SJCRH30 (cell line): Measurements from ENCODE around the gene NRN1. TPM values are rescaled to one million over a fixed set of nuclear protein-coding genes. Genes with fewer than 3 reads are reported as not detected.

Source experiments
- DNase-seq, 2 experiments: peaks; one replicate each; pipeline ENCODE4 v3.0.0-alpha.2; 2015 to 2020
- H3K27ac ChIP-seq: fragments of 250-450 bp; sonication (Bioruptor Pico); 2 replicates; pipeline ENCODE4 v1.5.1; 2020; ENCODE audit warnings: mild to moderate bottlenecking, moderate library complexity
- H3K27me3 ChIP-seq: fragments of 250-450 bp; sonication (Bioruptor Pico); 2 replicates; pipeline ENCODE4 v1.5.1; 2020; ENCODE audit warnings: mild to moderate bottlenecking, moderate library complexity
- H3K36me3 ChIP-seq: fragments of 250-450 bp; sonication (Bioruptor Pico); 2 replicates; pipeline ENCODE4 v1.5.1; 2020; ENCODE audit warnings: mild to moderate bottlenecking, moderate library complexity
- H3K4me1 ChIP-seq: fragments of 250-450 bp; sonication (Bioruptor Pico); 2 replicates; pipeline ENCODE4 v1.5.1; 2020; ENCODE audit warnings: mild to moderate bottlenecking, moderate library complexity
- H3K4me3 ChIP-seq: fragments of 250-450 bp; sonication (Bioruptor Pico); 2 replicates; pipeline ENCODE4 v1.5.1; 2020; ENCODE audit warnings: mild to moderate bottlenecking, moderate library complexity
- H3K9me3 ChIP-seq: fragments of 250-450 bp; sonication (Bioruptor Pico); replicated peaks from 2 replicates; pipeline ENCODE4 v1.5.1; 2020; ENCODE audit warnings: mild to moderate bottlenecking, moderate library complexity
- total RNA-seq: library from RNA; depleted of rRNA; stranded (reverse); fragments of >200 nt; shearing (Covaris generic); gene quantifications from 2 replicates; pipeline ENCODE4 v1.2.3, GENCODE V29; 2014

Gene NRN1
- total RNA-seq, 1 experiment from 2014 or later: 114 TPM

DNA sequence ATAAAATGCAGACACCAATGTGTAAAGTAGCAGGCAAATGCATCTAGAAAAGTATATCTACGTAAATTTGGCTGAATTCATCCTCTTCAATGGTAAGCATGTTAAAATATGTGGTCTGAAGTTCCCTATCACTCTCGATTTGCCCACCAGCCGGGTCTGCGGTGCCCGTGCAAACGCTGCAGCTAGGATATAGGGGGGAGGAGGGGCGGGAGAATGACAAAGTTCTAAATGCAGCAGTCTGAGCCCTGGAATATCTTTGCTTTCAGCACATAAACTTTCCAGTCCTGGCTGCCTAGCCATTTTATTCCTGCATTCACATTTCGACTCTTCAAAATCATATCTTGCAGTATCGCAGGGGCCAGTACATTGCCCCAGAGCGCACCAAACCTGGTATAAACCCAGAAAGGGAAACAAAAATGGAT, 708 bp downstream of the NRN1 start:
- H3K27me3 ChIP-seq: no peaks in the 10 kb centered on the region

GRCh38 chr6:6005051-6006005, 1.4 kb downstream of the NRN1 start:
- no peaks in the 10 kb centered on the region for H3K4me1 ChIP-seq
- H3K27me3 ChIP-seq: no peaks in the 10 kb centered on the region
- H3K4me3 ChIP-seq: peak overlapping the region; percentile 88
- DNase-seq: peak in 1 of 2 experiments; percentile 31
- H3K9me3 ChIP-seq: no peaks in the 10 kb centered on the region
- peak overlapping the region; percentile 83 for H3K27ac ChIP-seq
- peaks cover 16% of the 10 kb centered on the region for H3K36me3 ChIP-seq

More for the DNA sequence above, 708 bp downstream of the NRN1 start:
- Histone ChIP-seq H3K36me3 (peaks cover 11% of the 10 kb centered on the region), H3K4me1 (no peaks in the 10 kb centered on the region), H3K4me3 (peak overlapping the region; percentile 88), H3K27ac (peak overlapping the region; percentile 83), H3K9me3 (no peaks in the 10 kb centered on the region)
- peak; percentile 30 to 40 for DNase-seq

DNA sequence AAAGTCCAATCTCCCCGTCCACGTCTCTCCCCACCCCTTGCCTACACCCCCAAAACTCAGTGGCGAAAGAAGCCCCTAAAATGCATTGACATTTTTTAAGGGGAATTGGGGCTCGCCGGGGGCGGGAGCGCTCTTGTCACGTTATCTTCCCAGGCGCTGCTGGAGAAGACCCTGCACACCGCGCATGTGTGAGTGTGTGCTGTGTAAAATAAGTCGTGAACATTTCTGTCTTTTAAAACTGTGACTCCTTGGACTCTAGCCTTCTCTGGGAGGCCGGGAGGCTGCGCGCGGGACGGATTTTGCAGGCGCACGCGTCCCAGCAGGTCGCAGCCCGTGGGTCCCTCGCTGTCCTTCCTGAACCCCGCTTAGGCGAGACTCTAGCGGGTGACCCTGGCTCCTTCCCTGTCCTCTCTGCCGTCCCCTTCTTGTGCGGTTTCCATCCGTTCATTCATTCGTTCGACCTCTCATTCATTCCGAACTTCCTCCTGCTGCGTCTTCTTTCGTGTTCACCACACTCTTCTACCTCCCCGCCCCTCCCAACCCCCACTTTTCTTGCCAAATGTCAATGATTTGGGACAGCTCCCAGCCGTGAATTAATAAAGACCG, 2.2 kb downstream of the NRN1 start:
- Histone ChIP-seq H3K27me3 (no peaks in the 10 kb centered on the region), H3K36me3 (peaks cover 24% of the 10 kb centered on the region), H3K27ac (peak overlapping the region; percentile 83), H3K9me3 (no peaks in the 10 kb centered on the region), H3K4me1 (no peaks in the 10 kb centered on the region), H3K4me3 (peak overlapping the region; percentile 88)
- peak; percentile 43 to 56 for DNase-seq

GRCh38 chr6:6003621-6004366, 2.9 kb downstream of the NRN1 start:
- Histone ChIP-seq H3K4me1 (no peaks in the 10 kb centered on the region), H3K4me3 (peak overlapping the region; percentile 88), H3K36me3 (peaks cover 31% of the 10 kb centered on the region), H3K27me3 (no peaks in the 10 kb centered on the region), H3K9me3 (no peaks in the 10 kb centered on the region), H3K27ac (peak overlapping the region; percentile 83)
- peak; percentile 48 to 58 for DNase-seq

- no peaks in the 10 kb centered on the region for H3K4me1 ChIP-seq
- no peaks in the 10 kb centered on the region for H3K9me3 ChIP-seq
- H3K36me3 ChIP-seq: peaks cover 37% of the 10 kb centered on the region
- DNase-seq: peak; percentile 24
- peak overlapping the region; percentile 88 for H3K4me3 ChIP-seq
- no peaks in the 10 kb centered on the region for H3K27me3 ChIP-seq
- H3K27ac ChIP-seq: peak overlapping the region; percentile 83
Measured at GRCh38 chr6:6002848-6003620, 3.7 kb downstream of the NRN1 start.

DNA sequence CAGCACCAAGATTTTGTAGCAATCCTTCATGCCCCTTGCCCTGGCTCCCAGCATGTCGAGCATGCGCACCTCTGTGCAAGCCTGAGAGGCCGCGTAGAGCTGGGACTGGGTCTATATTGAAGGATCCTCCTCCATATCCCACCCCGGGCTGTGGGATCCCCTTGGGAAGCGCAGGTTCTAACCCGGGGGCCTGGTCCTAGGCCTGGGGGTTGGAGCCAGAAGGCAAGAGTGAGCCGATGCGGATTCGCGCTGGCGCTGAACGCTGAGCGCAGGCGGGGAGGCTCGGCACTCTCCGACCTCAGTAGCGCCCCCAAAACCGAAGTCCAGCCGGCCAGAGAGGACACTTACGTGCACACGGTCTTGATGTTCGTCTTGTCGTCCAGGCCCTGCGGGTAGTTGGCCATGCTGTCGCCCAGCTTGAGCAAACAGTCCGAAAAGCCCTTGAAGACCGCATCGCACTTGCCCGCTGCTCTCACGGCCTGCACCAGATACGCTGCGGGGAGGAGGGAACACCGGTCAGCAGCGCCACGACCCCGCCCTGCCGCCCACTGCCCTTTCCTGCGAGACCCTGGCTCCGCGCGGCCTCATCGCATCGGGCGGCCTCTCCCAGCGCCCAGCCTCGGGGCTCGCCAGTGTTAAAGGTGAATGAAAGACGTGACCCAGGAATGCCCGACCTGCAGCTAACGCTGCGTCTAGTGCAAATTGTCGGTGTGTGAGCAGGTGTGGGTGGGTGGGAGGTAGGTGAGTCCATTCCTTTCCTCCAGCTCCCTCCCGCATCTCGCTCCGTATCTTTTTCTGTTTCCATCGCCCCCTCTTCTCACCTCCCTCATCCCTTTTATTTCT, 4.5 kb downstream of the NRN1 start:
- no peaks in the 10 kb centered on the region for H3K9me3 ChIP-seq
- no peaks in the 10 kb centered on the region for H3K27me3 ChIP-seq
- H3K36me3 ChIP-seq: peaks cover 45% of the 10 kb centered on the region
- H3K4me1 ChIP-seq: no peaks in the 10 kb centered on the region
- no peak for DNase-seq
- H3K27ac ChIP-seq: 0 out of 2 replicates have a peak overlapping the region, but pooled peaks have one; percentile 83
- no peak overlapping the region for H3K4me3 ChIP-seq

GRCh38 chr6:6001443-6001842, 5.3 kb downstream of the NRN1 start:
- Histone ChIP-seq H3K36me3 (peaks cover 45% of the 10 kb centered on the region), H3K27ac (no peak overlapping the region), H3K4me1 (no peaks in the 10 kb centered on the region), H3K9me3 (no peaks in the 10 kb centered on the region), H3K4me3 (no peak overlapping the region), H3K27me3 (no peaks in the 10 kb centered on the region)
- DNase-seq: no peak

DNA sequence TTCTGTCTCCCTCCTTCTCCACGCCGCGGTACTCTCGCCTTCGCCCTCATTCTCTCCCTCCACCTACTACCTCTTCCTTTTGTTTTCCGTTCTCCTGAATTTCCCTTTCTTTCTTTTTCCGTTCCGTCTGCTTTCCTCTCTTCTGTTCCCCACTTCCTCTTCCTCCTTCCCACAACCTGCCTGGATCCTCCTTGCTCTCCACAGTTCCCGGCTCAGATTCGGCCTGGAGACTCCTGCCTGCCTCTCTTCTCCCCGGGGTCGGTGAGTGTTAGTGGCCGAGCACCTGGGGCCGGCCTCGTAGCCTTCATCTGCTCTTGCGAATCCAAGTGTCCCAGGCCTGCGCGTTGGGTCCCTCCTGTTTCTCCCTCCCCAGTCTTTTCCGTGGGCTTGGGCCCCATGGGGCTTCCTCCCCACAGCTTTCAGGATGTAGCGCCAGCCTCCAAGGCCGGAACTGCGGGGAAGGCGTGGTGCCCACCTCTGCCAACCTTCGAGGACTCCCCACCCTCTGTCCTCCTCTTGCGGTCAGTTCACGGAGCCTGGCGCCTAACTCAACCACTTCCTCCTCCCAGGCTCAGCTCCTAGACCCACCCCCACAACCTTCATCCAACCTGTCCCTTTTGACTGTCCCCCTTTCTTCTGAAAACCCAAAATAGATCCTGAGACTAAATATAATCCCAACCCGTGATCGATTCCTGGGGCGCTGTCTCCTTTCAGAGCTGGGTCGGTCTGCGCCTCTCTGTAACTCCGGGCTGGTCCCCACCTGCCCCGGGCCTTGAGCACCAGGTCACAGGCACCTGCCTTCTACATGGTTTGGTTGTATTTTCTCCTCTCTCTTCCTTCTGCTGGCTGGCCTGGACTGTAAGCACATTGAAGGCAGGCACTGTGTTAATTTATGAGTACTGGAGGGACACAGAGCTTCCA, 6.8 kb downstream of the NRN1 start:
- DNase-seq: no peak
- Histone ChIP-seq H3K9me3 (no peaks in the 10 kb centered on the region), H3K36me3 (peaks cover 45% of the 10 kb centered on the region), H3K4me3 (no peak overlapping the region), H3K27ac (no peak overlapping the region), H3K27me3 (no peaks in the 10 kb centered on the region), H3K4me1 (no peaks in the 10 kb centered on the region)

GRCh38 chr6:5998711-5999687, 7.7 kb downstream of the NRN1 start:
- DNase-seq: no peak
- Histone ChIP-seq H3K36me3 (peaks cover 45% of the 10 kb centered on the region), H3K27ac (no peak overlapping the region), H3K9me3 (no peaks in the 10 kb centered on the region), H3K4me1 (no peaks in the 10 kb centered on the region), H3K27me3 (no peaks in the 10 kb centered on the region), H3K4me3 (no peak overlapping the region)

DNA sequence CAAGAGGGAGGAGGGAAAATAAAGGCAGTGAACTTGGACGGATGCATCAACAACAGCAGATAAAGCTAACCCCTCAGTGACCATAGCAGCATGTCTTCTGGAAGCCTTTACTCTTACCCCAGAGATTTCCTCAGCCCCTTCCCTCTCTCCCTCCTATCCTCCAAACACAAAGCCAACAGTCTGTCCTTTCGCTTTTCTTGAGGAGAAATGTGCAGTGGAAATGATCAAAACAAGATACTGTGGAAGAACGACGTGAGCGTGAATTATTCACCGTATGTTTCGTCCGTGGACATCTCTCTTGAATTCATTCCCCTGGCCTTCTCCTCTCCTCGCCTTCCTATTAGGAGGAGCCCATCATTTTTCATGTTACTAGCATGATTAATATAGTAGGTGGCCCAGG, 8.5 kb downstream of the NRN1 start:
- Histone ChIP-seq H3K27ac (no peak overlapping the region), H3K27me3 (no peaks in the 10 kb centered on the region), H3K4me3 (no peak overlapping the region), H3K4me1 (no peaks in the 10 kb centered on the region), H3K36me3 (peaks cover 45% of the 10 kb centered on the region), H3K9me3 (no peaks in the 10 kb centered on the region)
- no peak for DNase-seq

DNA sequence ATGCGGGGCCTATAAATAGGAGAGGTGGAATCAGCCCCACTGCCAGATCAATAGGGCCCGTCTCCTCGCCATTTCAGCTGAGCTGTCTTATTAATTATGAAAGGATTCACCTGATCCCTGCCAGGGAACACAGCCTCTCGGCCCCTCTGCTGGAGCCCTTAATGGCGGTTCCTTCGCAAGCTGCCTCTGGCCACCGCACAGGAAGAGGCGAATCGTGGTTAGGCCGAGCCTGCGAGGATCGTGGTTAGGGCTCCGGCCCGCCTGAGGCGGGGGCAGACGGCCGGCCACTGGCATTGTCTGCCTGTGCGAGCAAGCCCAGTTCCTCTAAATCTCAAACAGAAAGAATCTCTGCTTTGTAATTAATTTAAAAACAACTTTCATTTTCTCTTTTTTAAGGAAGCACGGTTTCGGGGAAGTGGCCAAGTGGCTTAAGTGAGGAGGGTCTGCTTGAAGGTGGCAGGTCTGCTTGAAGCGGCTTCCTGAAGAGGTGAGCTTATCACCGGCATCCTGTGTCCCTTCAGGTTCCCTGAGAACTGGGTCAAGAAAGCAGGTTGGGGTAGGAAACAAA, 9.2 kb downstream of the NRN1 start:
- no peaks in the 10 kb centered on the region for H3K27me3 ChIP-seq
- no peaks in the 10 kb centered on the region for H3K9me3 ChIP-seq
- peak; percentile 17 to 33 for DNase-seq
- peaks cover 45% of the 10 kb centered on the region for H3K36me3 ChIP-seq
- H3K4me1 ChIP-seq: no peaks in the 10 kb centered on the region
- peak overlapping the region; percentile 31; the same call in 1 of the 2 replicates for H3K27ac ChIP-seq
- H3K4me3 ChIP-seq: peak overlapping the region; percentile 39
